WTC11 (cell line): ENCODE results near the gene TMEM60.

ENCODE experiments used
- CREM ChIP-seq: sonication (generic); formaldehyde crosslinking; IDR thresholded peaks from 2 replicates; pipeline ENCODE4 v1.8.1; 2022; ENCODE audit warnings: mild to moderate bottlenecking, missing genetic modification reagents, moderate library complexity
- CTCF ChIP-seq: fragments of 200-600 bp; IDR thresholded peaks from 2 replicates; pipeline ENCODE4 v1.8.0; 2022; ENCODE audit warnings: antibody characterized with exemption
- HMGXB4 ChIP-seq: sonication (generic); formaldehyde crosslinking; IDR thresholded peaks from 2 replicates; pipeline ENCODE4 v1.8.1; 2023; ENCODE audit warnings: mild to moderate bottlenecking, moderate library complexity, missing genetic modification reagents
- JUN ChIP-seq: sonication (generic); formaldehyde crosslinking; IDR thresholded peaks from 2 replicates; pipeline ENCODE4 v1.8.0; 2023; ENCODE audit warnings: mild to moderate bottlenecking, missing genetic modification reagents
- KAT7 ChIP-seq: sonication (generic); formaldehyde crosslinking; IDR thresholded peaks from 2 replicates; pipeline ENCODE4 v1.8.1; 2023; ENCODE audit warnings: missing genetic modification reagents, mild to moderate bottlenecking, borderline replicate concordance
- MLX ChIP-seq: sonication (generic); formaldehyde crosslinking; IDR thresholded peaks from 2 replicates; pipeline ENCODE4 v1.8.1; 2023; ENCODE audit warnings: mild to moderate bottlenecking, missing genetic modification reagents, moderate library complexity
- RELA ChIP-seq: sonication (generic); formaldehyde crosslinking; IDR thresholded peaks from 2 replicates; pipeline ENCODE4 v1.8.1; 2022; ENCODE audit warnings: missing genetic modification reagents, mild to moderate bottlenecking, borderline replicate concordance
- SMAD3 ChIP-seq: sonication (generic); formaldehyde crosslinking; IDR thresholded peaks from 2 replicates; pipeline ENCODE4 v1.8.0; 2022; ENCODE audit warnings: missing genetic modification reagents, mild to moderate bottlenecking, borderline replicate concordance
- USF1 ChIP-seq: sonication (generic); formaldehyde crosslinking; IDR thresholded peaks from 2 replicates; pipeline ENCODE4 v1.8.0; 2022; ENCODE audit warnings: mild to moderate bottlenecking, missing genetic modification reagents
- ZBTB43 ChIP-seq: sonication (generic); formaldehyde crosslinking; IDR thresholded peaks from 2 replicates; pipeline ENCODE4 v1.8.1; 2023; ENCODE audit warnings: mild to moderate bottlenecking, missing genetic modification reagents
- ZNF232 ChIP-seq: sonication (generic); formaldehyde crosslinking; IDR thresholded peaks from 2 replicates; pipeline ENCODE4 v1.8.0; 2022; ENCODE audit warnings: mild to moderate bottlenecking, missing genetic modification reagents

GRCh38 chr7:77831481-77831880 lies 33.2 kb upstream of the TMEM60 start:
- TF ChIP-seq RELA (CRISPR knock-in tag) = no peak
- no peak for TF ChIP-seq JUN (CRISPR knock-in tag)
- no peak for TF ChIP-seq ZBTB43 (CRISPR knock-in tag)
- TF ChIP-seq ZNF232 = no peak
- no peak for TF ChIP-seq CTCF
- TF ChIP-seq USF1 (CRISPR knock-in tag) = no peak
- no peak for TF ChIP-seq HMGXB4
- TF ChIP-seq SMAD3 (CRISPR knock-in tag) = no peak
- no peak for TF ChIP-seq MLX (CRISPR knock-in tag)
- no peak for TF ChIP-seq KAT7 (CRISPR knock-in tag)
- TF ChIP-seq CREM (CRISPR knock-in tag) = no peak
